ENCODE results near the gene NPY5R.

NPY5R gene

DNA sequence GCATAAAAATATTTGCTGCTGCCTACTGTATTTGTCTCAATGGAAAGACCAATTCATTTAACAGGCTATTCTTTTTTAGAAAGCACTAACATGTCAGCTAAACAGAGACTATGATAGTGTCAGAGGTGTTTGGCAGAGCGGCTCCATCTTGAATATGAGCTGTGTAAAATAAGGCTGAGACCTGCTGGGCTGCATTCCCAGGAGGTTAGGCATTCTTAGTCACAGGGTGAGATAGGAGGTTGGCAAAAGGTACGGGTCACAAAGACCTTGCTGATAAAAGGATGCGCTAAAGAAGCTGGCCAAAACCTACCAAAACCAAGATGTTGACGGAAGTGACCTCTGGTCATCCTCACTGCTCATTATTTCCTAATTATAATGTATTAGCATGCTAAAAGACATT lies 41.8 kb downstream of the NPY5R start:
- no peak for DNase-seq

DNA sequence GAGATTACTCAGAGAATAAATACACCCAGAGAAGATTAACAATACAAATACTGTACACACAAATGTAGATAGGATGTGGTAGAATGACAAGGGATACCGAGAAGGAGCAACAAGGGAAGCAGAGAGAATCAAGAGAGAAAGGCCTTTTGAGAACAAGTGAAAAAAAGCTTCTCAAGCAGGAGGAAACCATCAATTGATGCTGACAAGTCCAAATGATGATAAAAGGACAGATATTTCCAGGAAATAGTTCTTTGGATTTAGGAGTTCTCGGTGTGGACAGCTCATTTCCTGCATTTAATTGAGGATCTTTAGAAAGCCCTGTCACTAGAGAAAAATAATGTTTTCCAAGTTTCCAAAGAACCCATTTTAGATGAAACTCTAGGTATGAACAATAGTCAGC lies 48.1 kb downstream of the NPY5R start:
- no peak for DNase-seq

DNA sequence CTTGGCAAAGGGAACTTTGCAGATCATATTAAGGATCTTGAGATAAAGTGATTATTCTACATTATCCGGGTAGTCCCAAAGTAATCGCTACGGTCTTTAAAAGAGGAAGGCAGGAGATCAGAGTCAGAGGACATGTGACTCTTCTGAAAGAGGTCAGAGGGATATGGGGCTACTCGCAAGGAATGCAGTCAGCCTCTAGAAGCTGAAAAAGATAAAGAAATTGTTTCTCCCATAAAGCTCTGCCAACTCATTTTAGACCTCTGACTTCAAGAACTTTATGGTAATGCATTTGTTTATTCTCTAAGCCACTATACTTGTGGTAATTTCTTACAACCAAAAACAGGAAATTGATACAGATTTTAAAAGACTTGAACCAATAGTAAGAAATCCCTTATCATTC lies 48.6 kb downstream of the NPY5R start:
- no peak for DNase-seq

DNA sequence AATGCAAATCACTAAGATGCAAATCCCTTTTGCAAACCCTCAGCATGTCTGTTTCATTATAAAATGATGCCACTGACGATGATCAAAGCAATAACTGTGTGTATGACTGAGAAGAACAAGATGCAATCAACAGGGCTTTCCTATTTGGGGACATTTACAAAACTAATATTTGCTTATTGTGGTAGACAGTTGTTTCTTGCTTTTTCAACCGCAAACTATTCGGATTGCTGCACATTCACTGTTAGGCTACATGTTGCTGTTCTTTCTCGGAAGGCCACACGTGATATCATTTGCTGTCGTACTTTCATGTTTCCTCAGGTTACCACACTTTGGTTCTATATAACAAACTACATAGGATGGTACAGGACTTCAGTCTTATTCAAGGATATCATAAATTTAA lies 49.8 kb downstream of the NPY5R start:
- no peak for DNase-seq

DNA sequence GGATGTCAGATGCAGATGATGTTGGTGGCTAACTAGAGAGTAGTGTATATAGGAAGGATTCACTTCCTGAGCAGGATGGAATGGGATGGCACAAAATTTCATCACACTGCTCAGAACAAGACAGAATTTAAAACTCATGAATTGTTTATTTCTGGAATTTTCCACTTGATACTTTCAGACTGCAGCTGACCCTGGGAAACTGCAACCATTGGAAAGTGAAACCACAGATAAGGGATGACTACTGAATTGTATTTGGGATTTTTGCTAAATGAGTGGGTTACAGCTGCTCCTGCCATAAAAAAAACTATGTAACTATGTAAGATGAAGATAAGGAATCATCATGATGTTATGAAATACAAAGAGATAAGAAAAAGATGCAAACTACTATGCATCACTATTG lies 51.4 kb downstream of the NPY5R start:
- no peak for DNase-seq

DNA sequence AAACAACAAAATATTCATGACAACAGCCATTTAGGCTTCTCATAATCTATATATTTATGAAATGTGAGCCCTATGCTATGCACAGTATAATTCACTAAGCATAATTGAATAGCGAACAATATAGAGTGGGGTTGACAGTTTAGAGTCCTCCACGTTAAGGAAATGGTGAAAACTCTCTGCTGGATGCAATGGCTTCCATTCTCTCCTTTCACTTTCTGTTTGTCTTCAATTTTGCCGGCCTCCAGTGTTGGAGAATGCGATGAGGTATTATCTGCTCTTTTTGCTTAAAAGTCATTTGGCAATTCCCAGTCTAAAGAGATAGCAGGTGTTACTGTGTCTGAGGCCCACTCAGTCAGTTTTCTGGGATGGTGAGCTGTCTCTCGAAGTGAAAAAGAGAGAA lies 52.1 kb downstream of the NPY5R start:
- DNase-seq: no peak

- DNase-seq: no peak
These were observed 54.5 kb downstream of the NPY5R start for GRCh38 chr4:163398238-163398637.

- DNase-seq: no peak
These were observed 57.2 kb downstream of the NPY5R start for GRCh38 chr4:163400911-163401310.

Measured in fibroblast of upper back skin (primary cell).